DOHH2 (cell line): ENCODE measurements around the gene ZNF792.

Source experiments
- H3F3A ChIP-seq: fragments of 200-600 bp; sonication (generic), shearing (Covaris generic); 2 replicates; pipeline ENCODE4 v1.6.0; 2016; ENCODE audit warnings: antibody characterized with exemption, mild to moderate bottlenecking; ENCODE audit not compliant: control insufficient read depth, insufficient read depth
- H3K27ac ChIP-seq: fragments of 200-600 bp; sonication (generic); 2 replicates; pipeline ENCODE4 v1.5.1; 2014; ENCODE audit warnings: low read depth, mild to moderate bottlenecking, low read length, moderate library complexity
- H3K27me3 ChIP-seq: fragments of 200-600 bp; sonication (generic); 2 replicates; pipeline ENCODE4 v1.6.1; 2014; ENCODE audit warnings: mild to moderate bottlenecking, low read length, mixed read lengths; ENCODE audit not compliant: control insufficient read depth
- H3K36me3 ChIP-seq: fragments of 200-600 bp; sonication (generic); 2 replicates; pipeline ENCODE4 v1.6.1; 2014; ENCODE audit warnings: mild to moderate bottlenecking, low read length, moderate library complexity, mixed read lengths; ENCODE audit not compliant: control insufficient read depth
- H3K4me1 ChIP-seq: fragments of 200-600 bp; sonication (generic); 2 replicates; pipeline ENCODE4 v1.6.1; 2014; ENCODE audit warnings: mild to moderate bottlenecking, low read length, mixed read lengths; ENCODE audit not compliant: control insufficient read depth
- H3K4me2 ChIP-seq: fragments of 200-600 bp; sonication (generic); 2 replicates; pipeline ENCODE4 v1.6.0; 2014; ENCODE audit warnings: mild to moderate bottlenecking, low read length, moderate library complexity
- H3K4me3 ChIP-seq: fragments of 200-600 bp; sonication (generic); 2 replicates; pipeline ENCODE4 v1.5.1; 2014; ENCODE audit warnings: mild to moderate bottlenecking, low read length, mixed read lengths
- H3K79me2 ChIP-seq: fragments of 200-600 bp; sonication (generic); 2 replicates; pipeline ENCODE4 v1.6.1; 2014; ENCODE audit warnings: mild to moderate bottlenecking, low read length, mixed read lengths; ENCODE audit not compliant: control insufficient read depth
- H3K9me2 ChIP-seq: fragments of 200-600 bp; sonication (generic); replicated peaks from 2 replicates; pipeline ENCODE4 v1.6.1; 2014; ENCODE audit warnings: mild to moderate bottlenecking, low read length, mixed read lengths; ENCODE audit not compliant: control insufficient read depth
- H3K9me3 ChIP-seq: fragments of 200-600 bp; sonication (generic); 2 replicates; pipeline ENCODE4 v1.6.1; 2014; ENCODE audit warnings: antibody characterized with exemption, low read length, mixed read lengths; ENCODE audit not compliant: control insufficient read depth, insufficient read depth
- H4K20me1 ChIP-seq: fragments of 200-600 bp; sonication (generic); 2 replicates; pipeline ENCODE4 v1.6.0; 2014; ENCODE audit warnings: low read depth, mild to moderate bottlenecking, antibody characterized with exemption, low read length, moderate library complexity; ENCODE audit not compliant: control insufficient read depth, insufficient read depth
- CTCF ChIP-seq: fragments of 200-600 bp; sonication (generic); IDR thresholded peaks from one replicate; pipeline ENCODE4 v1.5.1; 2014; ENCODE audit warnings: antibody characterized with exemption, mild to moderate bottlenecking, low read depth, low read length; ENCODE audit not compliant: poor library complexity, severe bottlenecking
- EZH2phosphoT487 ChIP-seq: fragments of 200-600 bp; sonication (generic); IDR thresholded peaks from 2 replicates; pipeline ENCODE4 v1.6.1; 2017; ENCODE audit warnings: borderline replicate concordance, mild to moderate bottlenecking, antibody characterized with exemption, low read length, moderate library complexity, mixed read lengths

The ZNF792 gene

DNA sequence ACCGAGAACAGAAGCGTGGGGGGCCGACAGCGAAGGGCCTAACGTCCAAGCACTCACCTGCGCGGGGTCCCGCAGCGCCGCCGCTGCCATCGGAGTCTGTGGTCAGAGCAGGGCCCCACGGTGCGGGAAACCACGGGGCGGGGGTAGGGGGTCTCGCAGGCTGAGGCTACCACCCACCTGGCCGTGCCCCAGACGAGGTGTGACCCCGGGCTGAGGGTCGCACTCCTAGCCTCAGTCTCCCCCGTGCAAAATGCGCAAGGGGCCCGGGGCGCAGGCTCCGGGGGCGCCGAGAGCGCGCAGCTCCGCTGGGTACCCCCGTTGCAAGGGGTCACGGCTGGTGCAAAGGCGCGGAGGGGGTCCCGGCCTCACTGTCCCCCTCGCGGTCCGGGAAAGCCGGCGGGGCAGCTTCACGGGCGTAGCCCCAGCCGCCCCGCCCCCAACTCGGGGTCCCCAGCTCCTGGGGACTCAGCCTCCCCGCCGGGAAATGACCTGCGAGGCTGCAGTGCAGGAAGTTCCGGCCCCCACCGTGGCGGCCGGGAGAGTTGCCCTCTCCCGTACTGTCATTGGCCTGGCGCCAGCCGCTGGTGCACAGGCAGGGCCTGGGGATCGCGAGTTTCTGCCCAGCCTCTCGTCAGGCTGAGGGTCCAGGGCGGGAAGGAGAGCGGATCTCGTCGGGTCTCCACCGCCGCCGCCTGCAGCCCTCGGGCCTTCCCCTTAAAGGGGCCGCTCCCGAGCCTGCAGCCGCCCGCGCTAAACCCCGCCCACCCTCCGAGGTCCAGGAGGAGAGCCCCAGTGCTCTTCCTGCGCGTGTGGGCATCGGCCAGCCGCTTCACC is at the start of gene ZNF792:
Gene ZNF792 (minus strand): TSS at position 657 of the 834 bp plus-strand sequence. CDS start 567 bp downstream, at position 90.
- TF ChIP-seq CTCF (no peak), EZH2phosphoT487 (no peak)
- no peak within 1 kb of the TSS for H3K27ac ChIP-seq
- no peaks in the 10 kb centered on the region for H3K27me3 ChIP-seq
- H3K79me2 ChIP-seq, result peaks cover 28% of the 10 kb centered on the region
- no peaks in the 10 kb centered on the region for H4K20me1 ChIP-seq
- peaks cover 28% of the 10 kb centered on the region for H3K36me3 ChIP-seq
- H3K9me3 ChIP-seq, result peaks cover 43% of the 10 kb centered on the region
- no peaks in the 10 kb centered on the region for H3K9me2 ChIP-seq
- peak within 1 kb of the TSS; percentile 92 for H3K4me3 ChIP-seq
- peak within 1 kb of the TSS; percentile 99 for H3K4me2 ChIP-seq
- H3K4me1 ChIP-seq, result peaks cover 19% of the 10 kb centered on the region
- peaks cover 2% of the 10 kb centered on the region; the same call in 1 of the 2 replicates for H3F3A ChIP-seq

- no peaks in the 10 kb centered on the region for H3K27me3 ChIP-seq
- no peak overlapping the region for H3K4me3 ChIP-seq
- H3K27ac ChIP-seq, result no peak overlapping the region
- H3F3A ChIP-seq, result no peaks in the 10 kb centered on the region
- no peak for TF ChIP-seq EZH2phosphoT487
- peak; percentile 91 for TF ChIP-seq CTCF
- H3K36me3 ChIP-seq, result peaks cover 84% of the 10 kb centered on the region
- no peaks in the 10 kb centered on the region for H4K20me1 ChIP-seq
- no peaks in the 10 kb centered on the region for H3K9me3 ChIP-seq
- no peaks in the 10 kb centered on the region for H3K9me2 ChIP-seq
- H3K79me2 ChIP-seq, result no peaks in the 10 kb centered on the region; the same call in 1 of the 2 replicates
- no peak overlapping the region for H3K4me2 ChIP-seq
- H3K4me1 ChIP-seq, result peaks cover 10% of the 10 kb centered on the region; the same call in 1 of the 2 replicates
Observed at GRCh38 chr19:35013041-35013819, 49.2 kb upstream of the ZNF792 start.

GRCh38 chr19:35011737-35012682 is 48.0 kb upstream of the ZNF792 start:
- Histone ChIP-seq H3K4me3 (no peak overlapping the region), H3K9me2 (no peaks in the 10 kb centered on the region), H3K36me3 (peaks cover 76% of the 10 kb centered on the region), H3K9me3 (no peaks in the 10 kb centered on the region), H3K4me2 (no peak overlapping the region), H3K4me1 (peaks cover 10% of the 10 kb centered on the region; the same call in 1 of the 2 replicates), H3K27ac (no peak overlapping the region), H3K27me3 (no peaks in the 10 kb centered on the region), H4K20me1 (no peaks in the 10 kb centered on the region; the same call in 1 of the 2 replicates), H3F3A (no peaks in the 10 kb centered on the region), H3K79me2 (peaks cover 2% of the 10 kb centered on the region)
- TF ChIP-seq CTCF, result no peak
- no peak for TF ChIP-seq EZH2phosphoT487
